Measurements from ENCODE around the gene SYNPR.

Gene SYNPR

GRCh38 chr3:63528325-63529000 is 250.4 kb downstream of the SYNPR start:
- no peak for DNase-seq (ENCODE audit: low read depth in 2 of 3, low spot score in 2 of 3)

- no peak for DNase-seq (ENCODE audit: low read depth in 2 of 3, low spot score in 2 of 3)
Measured at GRCh38 chr3:63532521-63532920, 254.4 kb downstream of the SYNPR start.

DNA sequence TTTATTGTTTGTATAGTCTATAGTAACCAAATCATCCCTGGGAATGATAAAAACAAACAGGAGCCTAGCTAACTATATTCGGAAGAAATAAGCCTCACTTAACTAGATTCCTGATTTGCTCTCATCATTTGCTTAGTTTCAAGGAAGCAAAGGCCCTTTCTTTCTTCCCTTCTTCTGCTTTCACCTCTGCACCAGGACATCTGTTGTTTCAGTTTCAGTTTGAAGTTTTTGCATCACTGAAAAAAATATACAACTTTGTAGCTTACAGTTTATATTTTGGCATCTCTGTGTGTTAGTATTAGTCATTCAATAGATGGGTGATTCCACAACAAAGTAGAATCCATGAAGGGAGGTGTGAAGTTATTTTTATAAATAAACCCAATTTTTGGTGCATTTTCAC is 260.8 kb downstream of the SYNPR start:
- DNase-seq (ENCODE audit: low read depth in 2 of 3, low spot score in 2 of 3) = no peak

DNA sequence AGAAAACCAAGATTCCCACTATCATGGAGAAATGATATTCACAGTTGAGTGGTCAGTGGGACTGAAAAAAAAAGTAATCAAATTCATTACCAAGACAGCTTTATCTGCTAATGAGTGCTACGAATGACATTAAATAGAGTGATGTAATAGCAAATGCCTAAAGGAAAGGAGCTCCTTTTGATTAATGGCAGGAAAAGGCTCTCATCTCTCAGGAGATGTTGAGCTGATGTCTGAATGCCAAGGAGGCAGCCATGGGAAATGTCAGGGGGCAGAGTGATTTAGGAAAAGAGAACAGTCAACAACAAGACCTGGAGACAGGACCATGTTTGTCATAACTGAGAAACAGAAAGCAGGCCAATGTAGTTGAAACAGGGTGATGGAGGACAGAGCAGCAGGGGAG is 277.7 kb downstream of the SYNPR start:
- no peak for DNase-seq (ENCODE audit: low read depth in 2 of 3, low spot score in 2 of 3)

GRCh38 chr3:63556401-63556800 is 278.3 kb downstream of the SYNPR start:
- no peak for DNase-seq (ENCODE audit: low read depth in 2 of 3, low spot score in 2 of 3)

GRCh38 chr3:63557912-63558311 is 279.8 kb downstream of the SYNPR start:
- DNase-seq (ENCODE audit: low read depth in 2 of 3, low spot score in 2 of 3) = no peak

DNA sequence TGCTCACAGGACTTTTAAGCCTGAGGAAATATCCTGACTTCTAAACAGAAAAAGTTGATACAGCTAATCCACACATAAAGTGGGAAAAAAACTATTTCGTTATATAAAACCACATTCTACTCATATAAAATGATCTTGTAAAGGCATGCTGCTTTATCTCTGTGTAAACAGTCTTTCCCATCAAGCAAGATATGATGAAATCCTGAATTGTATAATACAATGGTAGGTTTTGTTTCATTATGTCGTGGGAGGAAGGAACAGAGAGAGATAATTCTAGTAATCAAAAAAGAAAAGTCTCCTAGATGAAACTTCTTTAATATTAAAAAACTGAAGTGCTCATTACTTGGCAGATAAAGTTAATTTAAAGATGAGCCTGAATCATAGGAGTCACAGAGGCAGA is 281.8 kb downstream of the SYNPR start:
- DNase-seq (ENCODE audit: low read depth in 2 of 3, low spot score in 2 of 3) = no peak

- DNase-seq (ENCODE audit: low read depth in 2 of 3, low spot score in 2 of 3) = no peak
Measured at GRCh38 chr3:63561879-63562278, 283.8 kb downstream of the SYNPR start.

DNA sequence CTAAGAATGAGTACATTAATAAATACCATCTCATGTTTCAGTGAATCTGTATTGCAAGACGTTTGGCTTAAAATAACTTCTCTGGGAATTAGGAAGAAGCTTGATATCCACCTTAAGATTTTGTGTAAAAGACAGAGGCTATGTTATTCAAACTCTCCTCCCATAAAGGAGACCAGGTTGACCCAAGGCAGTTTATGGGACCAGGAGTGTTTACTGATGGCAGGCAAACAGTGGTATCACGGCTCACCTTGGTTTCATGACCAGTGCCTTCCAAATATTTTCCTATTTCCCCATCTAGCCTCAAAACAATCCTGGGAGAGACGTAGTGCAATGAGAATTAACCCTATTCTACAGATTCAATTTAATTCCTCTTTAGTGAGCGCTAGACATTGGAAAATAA is 284.2 kb downstream of the SYNPR start:
- no peak for DNase-seq (ENCODE audit: low read depth in 2 of 3, low spot score in 2 of 3)

- no peak for DNase-seq (ENCODE audit: low read depth in 2 of 3, low spot score in 2 of 3)
Measured at GRCh38 chr3:63563572-63563971, 285.5 kb downstream of the SYNPR start.

- no peak for DNase-seq (ENCODE audit: low read depth in 2 of 3, low spot score in 2 of 3)
Measured at GRCh38 chr3:63565220-63565619, 287.1 kb downstream of the SYNPR start.

DNA sequence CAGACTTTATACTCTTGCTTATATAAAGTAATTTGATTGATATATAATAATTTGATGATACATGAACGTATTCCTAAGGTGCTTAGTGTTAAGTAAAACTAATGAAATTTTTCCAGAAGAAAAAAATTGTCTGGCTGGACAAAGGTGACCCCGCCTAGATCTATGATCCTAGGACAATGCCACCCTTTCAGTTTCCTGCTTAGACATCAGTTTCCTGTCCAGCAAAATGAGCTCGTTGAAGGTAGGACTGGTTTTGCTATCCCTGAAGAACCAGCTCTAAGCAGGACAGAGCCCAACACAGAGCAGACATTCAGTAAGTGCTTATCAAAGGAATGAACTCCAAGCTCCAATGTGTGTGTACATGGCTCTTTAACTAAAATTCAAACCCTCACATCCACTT is 293.6 kb downstream of the SYNPR start:
- no peak for DNase-seq (ENCODE audit: low read depth in 2 of 3, low spot score in 2 of 3)

DNA sequence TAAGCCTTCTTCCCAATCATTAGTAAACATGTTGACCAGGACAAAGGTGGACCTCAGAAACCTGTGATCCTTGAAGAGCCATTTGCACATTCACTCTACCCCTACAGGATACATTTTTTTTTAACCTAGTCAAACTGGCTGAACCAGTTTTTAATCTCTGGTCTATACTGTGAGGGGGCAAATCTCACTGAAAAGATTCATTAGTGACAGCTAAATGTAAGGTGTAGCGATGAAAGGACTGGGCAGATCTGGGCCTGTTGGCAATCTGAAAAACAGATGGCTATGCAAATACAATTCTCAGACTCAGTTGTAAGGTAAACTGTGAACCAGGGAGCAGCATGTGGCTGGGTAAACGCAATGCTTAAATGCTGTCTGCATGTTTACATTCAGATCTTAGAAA is 298.7 kb downstream of the SYNPR start:
- DNase-seq (ENCODE audit: low read depth in 2 of 3, low spot score in 2 of 3) = no peak

DNA sequence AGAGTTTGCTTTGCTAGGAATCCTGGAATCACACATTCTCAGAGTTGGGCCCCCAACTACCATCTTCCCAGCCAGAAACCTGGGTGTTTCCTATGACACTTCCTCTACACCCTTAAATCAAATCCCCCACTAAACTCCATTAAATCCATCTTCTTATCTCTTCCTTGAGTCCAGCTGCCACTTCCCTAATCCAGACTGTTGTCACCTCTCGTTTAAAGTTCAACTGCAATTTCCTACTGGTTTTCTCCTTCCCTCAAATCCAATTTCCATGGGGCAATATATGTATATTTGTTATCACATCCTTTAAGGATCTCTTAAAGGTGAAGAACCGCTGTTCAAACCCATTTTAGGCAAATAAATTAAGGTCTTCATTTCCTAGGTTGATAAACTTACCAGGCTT is 300.8 kb downstream of the SYNPR start:
- DNase-seq (ENCODE audit: low read depth in 2 of 3, low spot score in 2 of 3) = no peak

- DNase-seq (ENCODE audit: low read depth in 2 of 3, low spot score in 2 of 3) = no peak
Measured at GRCh38 chr3:63580151-63580550, 302.0 kb downstream of the SYNPR start.

DNA sequence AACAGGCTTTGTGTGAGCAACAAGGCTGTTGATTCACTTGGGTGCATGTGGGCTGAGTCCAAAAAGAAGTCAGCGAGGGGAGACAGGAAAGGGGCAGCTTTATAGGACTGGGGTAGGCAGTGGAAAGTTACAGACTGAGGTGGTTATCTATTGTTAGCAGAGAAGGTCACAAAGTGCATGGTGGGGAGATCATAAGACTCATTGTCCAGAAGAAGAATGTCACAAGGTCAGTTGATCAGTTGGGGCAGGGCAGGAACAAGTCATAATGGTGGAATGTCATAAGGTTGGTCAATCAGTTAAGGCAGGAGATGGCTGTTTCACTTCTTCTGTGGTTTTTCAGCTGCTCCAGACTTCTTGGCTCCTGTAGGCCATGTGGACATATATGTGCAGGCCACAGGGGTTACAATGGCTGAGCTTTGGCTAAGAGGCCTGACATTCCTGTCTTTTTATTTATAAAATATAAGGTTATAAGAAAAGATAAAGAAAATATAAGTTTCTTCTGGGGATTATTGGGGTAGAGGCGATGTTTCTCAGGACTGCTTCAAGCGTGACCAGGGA is 304.9 kb downstream of the SYNPR start:
- DNase-seq (ENCODE audit: low read depth in 2 of 3, low spot score in 2 of 3) = no peak

- no peak for DNase-seq (ENCODE audit: low read depth in 2 of 3, low spot score in 2 of 3)
Measured at GRCh38 chr3:63584681-63585080, 306.6 kb downstream of the SYNPR start.

GRCh38 chr3:63585927-63586326 is 307.8 kb downstream of the SYNPR start:
- DNase-seq (ENCODE audit: low read depth in 2 of 3, low spot score in 2 of 3) = no peak

DNA sequence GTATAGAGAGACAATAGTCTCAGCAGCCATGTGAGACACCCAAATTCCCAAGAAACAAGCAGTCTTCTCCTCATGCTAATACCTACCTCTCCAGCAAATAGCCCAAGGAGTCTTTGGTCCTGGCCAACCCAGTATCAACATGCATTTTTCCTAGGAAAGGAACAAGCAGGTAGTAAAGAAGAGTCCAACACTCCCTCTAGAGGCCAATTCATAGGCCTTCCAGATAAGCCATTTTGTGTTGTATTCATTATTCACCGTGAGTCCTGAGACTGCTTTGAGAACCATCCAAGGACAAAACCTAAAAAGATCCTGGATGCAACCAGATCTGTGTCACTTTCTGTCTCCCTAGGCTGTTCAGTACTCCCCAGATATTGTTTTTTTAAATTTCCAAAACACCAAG is 310.8 kb downstream of the SYNPR start:
- no peak for DNase-seq (ENCODE audit: low read depth in 2 of 3, low spot score in 2 of 3)

GRCh38 chr3:63593779-63594178 is 315.7 kb downstream of the SYNPR start:
- no peak for DNase-seq (ENCODE audit: low read depth in 2 of 3, low spot score in 2 of 3)

- no peak for DNase-seq (ENCODE audit: low read depth in 2 of 3, low spot score in 2 of 3)
Measured at GRCh38 chr3:63595221-63595620, 317.1 kb downstream of the SYNPR start.

- no peak for DNase-seq (ENCODE audit: low read depth in 2 of 3, low spot score in 2 of 3)
Measured at GRCh38 chr3:63597019-63597418, 318.9 kb downstream of the SYNPR start.

GRCh38 chr3:63607716-63608115 is 329.6 kb downstream of the SYNPR start:
- no peak for DNase-seq (ENCODE audit: low read depth in 2 of 3, low spot score in 2 of 3)
